Chondrocyte (in vitro differentiated cells): ENCODE measurements around the gene ADAMTSL1. TPM values are rescaled to one million over a fixed set of nuclear protein-coding genes. Genes with fewer than 3 reads are reported as not detected.

Experiments
- DNase-seq: peaks from one replicate; pipeline ENCODE4 v3.0.0; 2021; ENCODE audit warnings: mixed read lengths, low spot score
- H3K27ac Mint-ChIP-seq: one replicate; pipeline ENCODE4 v1.8.0; 2021; ENCODE audit warnings: mild to moderate bottlenecking, moderate library complexity, mixed read lengths; ENCODE audit not compliant: unreplicated experiment
- H3K27me3 Mint-ChIP-seq: 2 replicates; pipeline ENCODE4 v1.8.0; 2021; ENCODE audit warnings: low read depth, mixed read lengths
- H3K36me3 Mint-ChIP-seq: 2 replicates; pipeline ENCODE4 v1.8.0; 2021; ENCODE audit warnings: low read depth, mixed read lengths
- H3K4me1 Mint-ChIP-seq: 2 replicates; pipeline ENCODE4 v1.8.0; 2021; ENCODE audit warnings: low read depth, mild to moderate bottlenecking, mixed read lengths
- H3K4me3 Mint-ChIP-seq: one replicate; pipeline ENCODE4 v1.8.0; 2021; ENCODE audit warnings: mild to moderate bottlenecking, moderate library complexity, mixed read lengths; ENCODE audit not compliant: unreplicated experiment
- H3K9me3 Mint-ChIP-seq: 2 replicates; pipeline ENCODE4 v1.8.0; 2021; ENCODE audit warnings: low read depth, mixed read lengths
- total RNA-seq: library from RNA; stranded (reverse); gene quantifications from 3 replicates; pipeline ENCODE4 v1.2.1, GENCODE V29; 2021
- TF ChIP-seq, protein P1 (sequence below): fragments of 200-600 bp; sonication (generic); IDR thresholded peaks from 2 replicates; pipeline ENCODE4 v1.5.0; 2021; ENCODE audit warnings: antibody characterized with exemption, mild to moderate bottlenecking, moderate library complexity

The ADAMTSL1 gene
- total RNA-seq, 1 donor from 2014 or later: 1.0 TPM

GRCh38 chr9:18747595-18747994 lies 273.6 kb downstream of the ADAMTSL1 start:
- Mint-ChIP-seq H3K27ac (no peak overlapping the region), H3K36me3 (no peaks in the 10 kb centered on the region), H3K9me3 (peaks cover 3% of the 10 kb centered on the region), H3K4me3 (no peak overlapping the region), H3K27me3 (no peaks in the 10 kb centered on the region), H3K4me1 (no peaks in the 10 kb centered on the region)
- TF ChIP-seq, protein P1, sequence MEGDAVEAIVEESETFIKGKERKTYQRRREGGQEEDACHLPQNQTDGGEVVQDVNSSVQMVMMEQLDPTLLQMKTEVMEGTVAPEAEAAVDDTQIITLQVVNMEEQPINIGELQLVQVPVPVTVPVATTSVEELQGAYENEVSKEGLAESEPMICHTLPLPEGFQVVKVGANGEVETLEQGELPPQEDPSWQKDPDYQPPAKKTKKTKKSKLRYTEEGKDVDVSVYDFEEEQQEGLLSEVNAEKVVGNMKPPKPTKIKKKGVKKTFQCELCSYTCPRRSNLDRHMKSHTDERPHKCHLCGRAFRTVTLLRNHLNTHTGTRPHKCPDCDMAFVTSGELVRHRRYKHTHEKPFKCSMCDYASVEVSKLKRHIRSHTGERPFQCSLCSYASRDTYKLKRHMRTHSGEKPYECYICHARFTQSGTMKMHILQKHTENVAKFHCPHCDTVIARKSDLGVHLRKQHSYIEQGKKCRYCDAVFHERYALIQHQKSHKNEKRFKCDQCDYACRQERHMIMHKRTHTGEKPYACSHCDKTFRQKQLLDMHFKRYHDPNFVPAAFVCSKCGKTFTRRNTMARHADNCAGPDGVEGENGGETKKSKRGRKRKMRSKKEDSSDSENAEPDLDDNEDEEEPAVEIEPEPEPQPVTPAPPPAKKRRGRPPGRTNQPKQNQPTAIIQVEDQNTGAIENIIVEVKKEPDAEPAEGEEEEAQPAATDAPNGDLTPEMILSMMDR: no peak
- DNase-seq: no peak

DNA sequence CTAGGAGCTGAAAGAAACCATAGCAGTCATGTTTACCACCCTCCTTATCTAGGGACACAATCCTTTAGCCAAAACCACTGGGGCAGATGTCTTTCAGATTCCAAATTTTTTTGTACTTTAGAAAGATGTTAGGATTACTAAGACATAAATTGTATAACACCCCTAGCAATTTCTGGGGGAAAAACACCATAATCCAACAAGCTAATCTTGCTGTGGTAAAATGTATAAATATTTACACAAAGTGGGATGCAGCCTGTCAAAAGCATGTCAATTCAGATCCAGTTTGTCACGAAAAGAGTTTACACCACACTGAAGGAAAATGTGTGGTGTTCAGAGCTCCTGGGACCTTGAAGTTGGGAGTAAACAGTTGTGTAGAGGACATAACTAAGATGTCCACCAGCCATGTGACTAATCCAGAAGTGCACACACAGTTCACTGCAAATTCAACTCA lies 274.3 kb downstream of the ADAMTSL1 start:
- Mint-ChIP-seq H3K27ac (no peak overlapping the region), H3K9me3 (peaks cover 3% of the 10 kb centered on the region), H3K36me3 (no peaks in the 10 kb centered on the region), H3K4me1 (no peaks in the 10 kb centered on the region), H3K4me3 (no peak overlapping the region), H3K27me3 (no peaks in the 10 kb centered on the region)
- no peak for DNase-seq
- TF ChIP-seq, protein P1: no peak

GRCh38 chr9:18749711-18750110 lies 275.8 kb downstream of the ADAMTSL1 start:
- DNase-seq: no peak
- no peaks in the 10 kb centered on the region for H3K4me1 Mint-ChIP-seq
- no peak overlapping the region for H3K27ac Mint-ChIP-seq
- no peaks in the 10 kb centered on the region for H3K27me3 Mint-ChIP-seq
- no peaks in the 10 kb centered on the region for H3K36me3 Mint-ChIP-seq
- peaks cover 2% of the 10 kb centered on the region for H3K9me3 Mint-ChIP-seq
- TF ChIP-seq, protein P1: no peak
- H3K4me3 Mint-ChIP-seq: no peak overlapping the region

GRCh38 chr9:18753904-18754303 lies 280.0 kb downstream of the ADAMTSL1 start:
- Mint-ChIP-seq H3K4me1 (no peaks in the 10 kb centered on the region), H3K36me3 (no peaks in the 10 kb centered on the region), H3K9me3 (no peaks in the 10 kb centered on the region), H3K4me3 (no peak overlapping the region), H3K27ac (no peak overlapping the region), H3K27me3 (no peaks in the 10 kb centered on the region)
- TF ChIP-seq, protein P1: no peak
- no peak for DNase-seq

GRCh38 chr9:18754537-18754936 lies 280.6 kb downstream of the ADAMTSL1 start:
- DNase-seq: no peak
- H3K9me3 Mint-ChIP-seq: no peaks in the 10 kb centered on the region
- no peak overlapping the region for H3K27ac Mint-ChIP-seq
- TF ChIP-seq, protein P1: no peak
- H3K27me3 Mint-ChIP-seq: no peaks in the 10 kb centered on the region
- H3K4me1 Mint-ChIP-seq: no peaks in the 10 kb centered on the region
- H3K36me3 Mint-ChIP-seq: no peaks in the 10 kb centered on the region
- no peak overlapping the region for H3K4me3 Mint-ChIP-seq
